Measurements from ENCODE around the gene CHMP4B.

GRCh38 chr20:33791021-33791420 is 20.1 kb upstream of the CHMP4B start:
- TF ChIP-seq, protein P1, sequence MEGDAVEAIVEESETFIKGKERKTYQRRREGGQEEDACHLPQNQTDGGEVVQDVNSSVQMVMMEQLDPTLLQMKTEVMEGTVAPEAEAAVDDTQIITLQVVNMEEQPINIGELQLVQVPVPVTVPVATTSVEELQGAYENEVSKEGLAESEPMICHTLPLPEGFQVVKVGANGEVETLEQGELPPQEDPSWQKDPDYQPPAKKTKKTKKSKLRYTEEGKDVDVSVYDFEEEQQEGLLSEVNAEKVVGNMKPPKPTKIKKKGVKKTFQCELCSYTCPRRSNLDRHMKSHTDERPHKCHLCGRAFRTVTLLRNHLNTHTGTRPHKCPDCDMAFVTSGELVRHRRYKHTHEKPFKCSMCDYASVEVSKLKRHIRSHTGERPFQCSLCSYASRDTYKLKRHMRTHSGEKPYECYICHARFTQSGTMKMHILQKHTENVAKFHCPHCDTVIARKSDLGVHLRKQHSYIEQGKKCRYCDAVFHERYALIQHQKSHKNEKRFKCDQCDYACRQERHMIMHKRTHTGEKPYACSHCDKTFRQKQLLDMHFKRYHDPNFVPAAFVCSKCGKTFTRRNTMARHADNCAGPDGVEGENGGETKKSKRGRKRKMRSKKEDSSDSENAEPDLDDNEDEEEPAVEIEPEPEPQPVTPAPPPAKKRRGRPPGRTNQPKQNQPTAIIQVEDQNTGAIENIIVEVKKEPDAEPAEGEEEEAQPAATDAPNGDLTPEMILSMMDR (IDR thresholded peaks at IDR 0.05): no peak
- TF ChIP-seq POLR2A (IDR thresholded peaks at IDR 0.05) (no peak), POLR2AphosphoS5 (IDR thresholded peaks at IDR 0.05) (no peak)
